Effector CD4-positive, alpha-beta T cell (primary cell): Measurements from ENCODE around the gene IMMP2L.
A peak's percentile ranks its signal among the peaks of the same experiment; 100 is the strongest.
"Not testable (repeated sequence)": the region's sequence is repeated elsewhere in the genome, so short reads cannot be mapped to it uniquely, and the experiment has no call there.

ENCODE experiments used
- DNase-seq: peaks from one replicate; pipeline ENCODE4 v3.0.0-alpha.2; 2020
- total RNA-seq: gene quantifications from one replicate; lab custom pipeline; 2026; lab: John Stamatoyannopoulos, UW

The IMMP2L gene
- 15.2 reads per million, percentile 41 among the genes with 10 or more reads in this experiment for total RNA-seq

GRCh38 chr7:111561904-111562732 is at the start of gene IMMP2L:
TSS of gene IMMP2L (minus strand) at chr7:111562492.
- peak; percentile 83 for DNase-seq

GRCh38 chr7:111609483-111610254 is 47.4 kb upstream of the IMMP2L start:
- DNase-seq = not testable (repeated sequence)

- no peak for DNase-seq
Measured at GRCh38 chr7:111607621-111608020, 45.3 kb upstream of the IMMP2L start.

- no peak for DNase-seq
Measured at GRCh38 chr7:111605246-111605645, 43.0 kb upstream of the IMMP2L start.

GRCh38 chr7:111600091-111600490 is 37.8 kb upstream of the IMMP2L start:
- DNase-seq = no peak

- DNase-seq = no peak
Measured at GRCh38 chr7:111595780-111596179, 33.5 kb upstream of the IMMP2L start.

GRCh38 chr7:111594602-111595001 is 32.3 kb upstream of the IMMP2L start:
- DNase-seq = no peak

- DNase-seq = no peak
Measured at GRCh38 chr7:111593343-111593742, 31.1 kb upstream of the IMMP2L start.

- DNase-seq = no peak
Measured at GRCh38 chr7:111588065-111588433, 25.8 kb upstream of the IMMP2L start.

- no peak for DNase-seq
Measured at GRCh38 chr7:111587410-111588064, 25.2 kb upstream of the IMMP2L start.

GRCh38 chr7:111586711-111587409 is 24.6 kb upstream of the IMMP2L start:
- DNase-seq = no peak

- DNase-seq = not testable (repeated sequence)
Measured at GRCh38 chr7:111581784-111582488, 19.6 kb upstream of the IMMP2L start.

- not testable (repeated sequence) for DNase-seq
Measured at GRCh38 chr7:111581207-111581606, 18.9 kb upstream of the IMMP2L start.

- no peak for DNase-seq
Measured at GRCh38 chr7:111578754-111579153, 16.5 kb upstream of the IMMP2L start.

GRCh38 chr7:111571720-111572119 is 9.4 kb upstream of the IMMP2L start:
- no peak for DNase-seq

GRCh38 chr7:111568870-111569462 is 6.7 kb upstream of the IMMP2L start:
- no peak for DNase-seq

GRCh38 chr7:111568419-111568818 is 6.1 kb upstream of the IMMP2L start:
- no peak for DNase-seq

- no peak for DNase-seq
Measured at GRCh38 chr7:111564078-111564477, 1.8 kb upstream of the IMMP2L start.

- no peak for DNase-seq
Measured at GRCh38 chr7:111561654-111561903, 713 bp downstream of the IMMP2L start.

- no peak for DNase-seq
Measured at GRCh38 chr7:111560773-111561653, 1.3 kb downstream of the IMMP2L start.

- DNase-seq = no peak
Measured at GRCh38 chr7:111558991-111559390, 3.3 kb downstream of the IMMP2L start.
